ENCODE data around the gene TMEM106C.
"Not testable (repeated sequence)": the region's sequence is repeated elsewhere in the genome, so short reads cannot be mapped to it uniquely, and the experiment has no call there.

TMEM106C gene

DNA sequence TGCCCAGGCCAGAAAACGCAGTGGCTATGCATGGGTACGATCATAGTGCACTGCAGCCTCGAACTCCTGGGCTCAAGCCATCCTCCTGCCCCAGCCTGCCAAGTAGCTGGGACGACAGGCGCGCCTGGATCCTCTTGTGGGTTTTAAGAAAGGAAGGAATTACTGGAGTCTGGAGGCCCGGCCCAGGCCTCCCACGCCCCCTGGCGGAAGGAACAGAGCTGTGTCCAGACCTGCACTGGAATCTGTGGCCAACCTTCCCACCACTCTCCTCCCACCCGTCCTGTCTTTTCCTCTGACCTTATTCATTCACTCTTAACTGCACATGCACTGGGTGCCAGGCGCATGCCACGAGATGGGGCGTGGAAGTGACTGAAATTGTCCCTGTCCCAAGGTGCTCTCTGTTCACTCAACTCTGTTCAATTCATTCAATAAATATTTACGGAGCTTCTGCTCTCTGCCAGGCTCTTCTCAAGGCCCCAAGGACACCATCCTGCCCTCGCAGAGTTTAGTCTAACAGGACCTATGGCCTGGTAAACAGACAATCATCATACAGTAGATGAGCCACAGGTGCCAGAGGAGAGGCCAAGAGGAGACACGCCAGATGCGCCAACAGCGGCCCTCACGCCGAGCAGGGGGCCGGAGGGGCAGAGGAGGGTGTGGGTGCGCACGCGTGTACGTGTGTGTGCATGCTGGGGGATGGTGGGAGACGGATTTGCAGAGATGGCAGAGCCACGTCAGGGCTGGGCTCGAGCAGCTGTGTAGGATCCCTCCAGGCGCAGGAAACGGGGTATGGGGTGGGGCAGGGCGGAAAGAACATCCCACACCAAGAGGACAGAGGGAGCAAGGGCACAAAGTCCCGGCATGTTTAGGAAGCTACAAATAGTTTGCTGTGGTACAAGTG, 13.7 kb upstream of the TMEM106C start:
- DNase-seq (ENCODE audit: low read depth in 2 of 2), result peak; percentile 37 to 55

DNA sequence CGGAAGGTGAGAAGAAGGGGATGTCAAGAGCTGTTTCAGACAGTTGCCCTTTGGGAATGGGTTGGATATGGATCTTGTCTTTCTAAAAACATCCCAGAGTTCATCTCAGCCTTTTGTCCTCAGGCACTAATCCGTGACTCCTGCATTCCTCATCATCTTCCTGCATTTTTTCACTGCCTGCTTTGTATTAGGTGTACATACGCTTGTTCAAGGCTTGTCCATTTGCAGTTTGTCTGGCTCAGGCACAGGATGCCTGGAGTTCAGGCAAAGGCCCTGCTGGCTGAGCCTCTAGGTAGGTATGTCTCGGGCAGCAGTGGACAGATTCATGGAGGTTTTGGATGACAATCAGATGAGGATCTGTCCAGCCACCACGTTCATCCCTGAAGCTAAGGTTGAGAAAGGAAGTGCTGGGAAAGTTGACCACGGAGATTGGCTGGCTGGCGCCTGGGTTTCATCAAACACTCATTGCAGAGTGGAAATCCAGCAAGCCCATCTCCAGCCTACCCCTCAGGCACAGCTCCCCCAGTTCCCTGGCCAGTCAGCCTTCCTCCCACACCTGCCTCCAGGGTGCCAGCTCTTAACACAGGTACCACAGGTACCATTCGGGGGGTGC, 12.4 kb upstream of the TMEM106C start:
- DNase-seq (ENCODE audit: low read depth in 2 of 2), result no peak

DNA sequence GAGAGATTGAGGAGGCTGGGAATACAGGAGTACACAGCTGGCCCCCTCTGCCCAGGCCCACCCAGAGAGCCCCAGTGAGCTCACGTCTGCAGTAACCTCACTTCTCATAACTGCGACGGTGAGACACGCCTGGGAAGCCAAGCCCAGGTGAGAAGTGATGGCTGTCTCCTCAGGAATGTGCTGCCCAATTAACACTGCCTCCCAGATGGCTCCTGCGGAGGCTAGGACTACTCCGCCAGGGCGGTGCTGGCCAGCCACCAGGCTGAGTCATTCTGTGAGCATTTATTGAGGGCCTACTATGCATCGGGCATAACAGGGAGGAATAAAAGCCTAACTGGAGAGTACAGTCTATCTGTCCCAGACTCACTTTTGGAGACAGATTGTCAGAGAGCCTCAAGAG, 9.3 kb upstream of the TMEM106C start:
- no peak for DNase-seq (ENCODE audit: low read depth in 2 of 2)

DNA sequence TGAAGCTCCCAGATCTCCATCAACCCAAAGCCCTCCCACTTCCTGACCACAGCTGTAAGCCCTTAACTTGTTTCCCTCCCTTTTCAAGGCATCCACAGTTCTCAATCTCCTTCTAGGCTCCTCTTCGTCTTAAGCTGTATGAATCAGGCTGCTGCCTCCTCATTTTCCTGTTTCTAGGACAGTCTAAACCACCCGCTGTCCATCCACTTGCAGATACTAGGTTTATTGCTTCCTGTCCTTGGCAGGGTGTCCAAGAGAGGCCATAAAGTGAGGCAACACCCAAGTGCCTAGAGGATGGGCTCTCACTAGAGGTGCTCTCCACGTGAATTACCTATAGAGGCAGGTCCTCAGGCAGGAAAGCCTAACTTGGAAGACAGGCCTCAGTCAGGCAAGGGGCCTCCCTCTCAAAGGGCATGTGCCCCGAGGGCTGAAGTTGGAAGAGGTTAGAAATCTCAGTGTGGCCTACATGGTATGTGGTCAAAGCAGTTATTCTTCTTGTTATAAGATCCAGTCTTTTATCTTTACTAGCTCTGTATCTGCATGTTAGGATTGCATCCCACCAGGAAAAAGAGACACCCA, 8.8 kb upstream of the TMEM106C start:
- no peak for DNase-seq (ENCODE audit: low read depth in 2 of 2)

DNA sequence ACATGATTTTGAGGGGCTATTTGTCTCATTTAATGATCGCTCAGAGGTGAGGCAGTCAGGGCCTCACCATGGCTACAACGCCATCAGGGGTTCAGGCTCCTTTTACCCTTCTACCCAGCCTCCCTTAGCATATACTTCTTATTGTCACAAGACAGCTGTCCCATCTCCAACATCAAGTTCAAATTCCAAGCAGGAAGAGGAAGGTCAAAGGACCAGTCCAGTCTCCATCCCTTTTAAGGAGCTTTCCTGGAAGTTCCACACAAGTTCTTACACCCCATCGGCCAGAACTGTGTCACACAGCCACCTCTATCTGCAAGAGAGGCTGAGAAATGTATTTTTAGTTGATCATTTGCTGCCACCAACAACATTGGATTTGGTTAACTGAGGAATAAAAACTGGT, 8.3 kb upstream of the TMEM106C start:
- no peak for DNase-seq (ENCODE audit: low read depth in 2 of 2)

DNA sequence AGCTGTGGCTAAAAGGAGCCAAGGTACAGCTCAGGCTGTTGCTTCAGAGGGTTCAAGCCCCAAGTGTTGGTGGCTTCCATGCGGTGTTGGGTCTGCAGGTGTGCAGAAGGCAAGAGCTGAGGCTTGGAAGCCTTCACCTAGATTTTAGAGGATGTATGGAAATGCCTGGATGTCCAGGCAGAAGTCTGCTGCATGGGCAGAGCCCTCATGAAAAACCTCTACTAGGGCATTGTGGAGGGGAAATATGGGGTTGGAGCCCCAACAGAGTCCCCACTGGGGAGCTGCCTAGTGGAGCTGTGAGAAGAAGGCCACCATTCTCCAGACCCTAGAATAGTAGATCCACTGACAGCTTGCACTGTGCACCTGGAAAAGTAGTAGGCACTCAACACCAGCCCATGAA, 5.7 kb upstream of the TMEM106C start:
- DNase-seq (ENCODE audit: low read depth in 2 of 2), result not testable (repeated sequence)

DNA sequence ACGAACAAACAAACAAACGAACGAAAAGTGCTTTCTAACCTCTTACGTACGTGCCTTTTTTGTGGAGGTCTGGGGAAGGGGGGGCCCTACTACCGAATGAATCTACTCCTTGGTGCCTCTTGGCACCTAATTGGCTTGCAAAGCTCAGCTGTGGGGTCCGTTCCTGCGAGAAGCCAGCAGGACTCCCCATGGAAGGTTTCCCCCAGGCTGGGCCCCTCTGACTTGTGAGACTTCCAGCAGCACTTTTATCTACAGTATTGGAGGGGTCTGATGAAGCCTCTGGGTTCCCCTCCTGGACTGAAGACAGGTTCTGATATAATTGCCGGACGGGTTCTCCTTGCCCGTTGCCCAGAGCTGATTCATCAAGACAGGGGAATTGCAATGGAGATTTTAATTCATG, 1.2 kb upstream of the TMEM106C start:
- no peak for DNase-seq (ENCODE audit: low read depth in 2 of 2)

DNA sequence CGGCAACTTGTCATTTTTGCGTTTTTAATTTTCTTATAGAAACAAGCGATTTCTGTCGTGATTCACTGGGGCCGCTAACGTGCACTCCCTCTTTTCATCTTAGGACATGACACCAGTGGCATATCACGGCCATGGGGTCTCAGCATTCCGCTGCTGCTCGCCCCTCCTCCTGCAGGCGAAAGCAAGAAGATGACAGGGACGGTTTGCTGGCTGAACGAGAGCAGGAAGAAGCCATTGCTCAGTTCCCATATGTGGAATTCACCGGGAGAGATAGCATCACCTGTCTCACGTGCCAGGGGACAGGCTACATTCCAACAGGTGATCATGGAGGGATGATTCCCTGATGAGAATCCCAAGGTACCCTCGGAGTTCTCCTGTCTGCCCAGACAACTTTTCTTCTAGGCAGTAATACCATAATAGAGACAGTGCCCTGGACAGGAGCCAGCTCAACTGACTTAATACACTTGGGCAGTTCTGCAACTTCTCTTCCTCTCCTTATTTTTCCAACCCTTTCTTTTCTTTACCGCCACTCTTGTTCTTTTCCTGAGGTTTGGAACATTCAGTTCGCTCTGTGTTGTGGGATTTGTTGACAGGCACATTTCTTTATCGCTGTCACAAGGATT, 821 bp downstream of the TMEM106C start:
- DNase-seq (ENCODE audit: low read depth in 2 of 2), result no peak

DNA sequence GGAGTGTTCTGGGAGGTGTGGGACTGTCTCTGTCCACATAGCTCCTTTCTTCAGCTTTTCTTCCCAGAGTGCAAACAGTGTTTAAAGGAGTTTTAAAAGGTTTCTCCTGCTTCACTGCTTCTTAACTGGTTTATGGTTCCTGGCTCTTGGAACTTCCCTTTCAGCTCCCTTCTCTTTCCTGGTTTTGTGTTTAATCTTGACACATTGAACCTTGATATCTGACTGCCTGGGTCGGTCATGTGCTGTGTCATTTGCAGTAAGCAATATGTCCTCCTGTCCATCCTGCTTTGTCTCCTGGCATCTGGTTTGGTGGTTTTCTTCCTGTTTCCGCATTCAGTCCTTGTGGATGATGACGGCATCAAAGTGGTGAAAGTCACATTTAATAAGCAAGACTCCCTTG, 2.2 kb downstream of the TMEM106C start:
- no peak for DNase-seq (ENCODE audit: low read depth in 2 of 2)

DNA sequence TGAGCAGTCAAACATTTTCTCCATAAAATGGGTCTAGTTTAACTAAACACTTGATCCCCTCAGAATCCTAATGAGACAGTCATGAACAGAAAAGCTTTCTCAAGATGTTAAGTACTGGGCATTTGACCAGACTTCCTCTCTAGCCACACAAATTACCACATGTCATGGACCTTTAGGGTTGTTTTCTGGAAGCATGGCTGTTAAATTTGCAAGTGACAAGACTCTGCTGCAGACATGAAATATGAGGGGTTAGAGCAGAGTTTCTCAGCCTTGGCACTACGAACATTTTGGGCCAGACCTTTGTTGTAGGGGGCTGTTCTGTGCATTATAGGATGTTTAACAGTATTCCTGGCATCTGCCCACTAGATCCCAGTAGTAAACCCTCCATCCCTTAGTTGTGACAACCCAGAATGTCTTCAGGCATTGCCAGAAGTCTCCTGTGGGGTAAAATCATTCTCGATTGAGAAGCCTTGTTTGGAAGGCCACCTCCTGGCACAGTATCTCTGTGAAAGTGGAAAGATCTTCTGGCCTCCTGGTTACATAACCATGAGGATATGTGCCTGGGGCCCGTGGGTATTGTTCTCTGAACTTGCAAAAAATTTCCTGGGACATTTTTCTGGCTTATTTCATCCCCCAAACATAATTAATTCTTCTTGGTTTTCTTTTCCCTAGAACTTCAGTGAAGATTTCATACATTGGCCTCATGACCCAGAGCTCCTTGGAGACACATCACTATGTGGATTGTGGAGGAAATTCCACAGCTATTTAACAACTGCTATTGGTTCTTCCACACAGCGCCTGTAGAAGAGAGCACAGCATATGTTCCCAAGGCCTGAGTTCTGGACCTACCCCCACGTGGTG, 4.3 kb downstream of the TMEM106C start:
- DNase-seq (ENCODE audit: low read depth in 2 of 2), result no peak

DNA sequence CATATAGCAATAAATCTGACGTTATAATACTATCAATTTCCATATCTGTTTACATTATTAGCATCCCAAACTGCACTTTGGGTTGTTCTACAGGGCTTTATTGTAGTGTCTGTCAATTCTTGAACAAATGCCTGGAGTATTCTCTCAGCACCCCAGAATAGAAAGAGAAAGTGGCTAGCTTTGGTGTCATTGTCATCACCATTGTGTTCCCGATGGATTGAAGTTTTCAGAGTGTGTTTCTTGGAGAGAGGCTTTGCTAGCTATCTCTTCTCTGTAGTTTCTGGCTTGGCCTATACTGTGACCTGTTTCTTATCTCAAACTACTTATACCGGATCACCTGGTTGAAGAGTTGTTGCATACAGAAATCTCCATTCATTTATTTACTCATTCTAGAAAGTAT, 6.4 kb downstream of the TMEM106C start:
- no peak for DNase-seq (ENCODE audit: low read depth in 2 of 2)

DNA sequence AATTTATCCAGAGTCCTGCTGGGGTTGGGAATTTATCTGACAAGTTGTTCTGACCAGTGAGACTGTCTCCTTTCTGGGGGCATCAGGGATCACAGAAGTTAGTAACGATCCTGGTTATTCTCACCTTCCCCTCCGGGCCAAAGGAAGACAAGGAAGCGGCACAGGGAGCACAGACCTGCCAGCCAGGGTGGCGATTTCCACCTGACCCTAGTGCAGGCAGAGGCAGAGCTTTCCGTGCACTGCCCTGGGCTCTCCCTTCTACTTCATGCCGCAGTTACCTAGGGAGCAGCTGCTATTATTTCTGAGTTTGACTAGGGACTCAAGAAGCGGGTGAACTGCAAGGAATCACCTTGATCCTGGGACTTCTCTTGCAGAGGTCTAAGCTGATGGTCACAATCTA, 7.4 kb downstream of the TMEM106C start:
- no peak for DNase-seq (ENCODE audit: low read depth in 2 of 2)

DNA sequence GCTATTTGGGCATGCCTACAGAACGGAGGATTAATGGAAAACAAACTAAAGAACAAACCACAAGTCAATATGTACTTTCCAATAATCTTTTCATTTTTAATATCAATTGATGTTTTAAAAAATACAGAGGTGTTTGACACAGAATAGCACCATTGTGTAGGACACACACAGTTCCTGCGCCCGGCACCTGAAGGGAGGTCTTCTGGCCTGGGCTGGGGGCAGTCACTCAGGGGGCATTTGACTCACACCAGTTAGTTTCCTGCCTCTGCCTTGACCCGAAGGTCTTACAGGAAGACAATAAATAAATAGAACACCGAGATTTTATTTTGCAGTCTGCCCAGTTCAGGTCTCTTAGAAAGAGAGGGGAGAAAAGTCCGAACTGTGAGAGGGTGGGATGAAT, 9.5 kb downstream of the TMEM106C start:
- no peak for DNase-seq (ENCODE audit: low read depth in 2 of 2)

DNA sequence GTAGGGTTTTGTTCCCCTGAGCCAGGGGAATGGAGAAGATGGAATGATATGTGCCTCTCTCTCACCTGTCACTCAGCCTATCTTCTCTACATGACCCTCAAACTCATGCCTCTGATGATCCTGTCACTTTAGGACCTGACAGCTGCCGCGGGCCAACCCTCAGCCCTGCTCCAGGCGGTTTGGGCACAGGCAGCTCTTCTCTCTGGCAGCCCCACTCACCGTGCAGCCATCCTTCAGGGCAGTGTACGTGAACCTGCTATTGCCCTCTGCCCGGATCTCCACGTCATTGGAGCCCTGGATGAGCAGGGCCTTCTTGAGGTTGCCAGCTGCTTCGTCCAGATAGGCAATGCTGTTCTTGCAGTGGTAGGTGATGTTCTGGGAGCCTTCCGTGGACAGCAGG, 10.5 kb downstream of the TMEM106C start:
- no peak for DNase-seq (ENCODE audit: low read depth in 2 of 2)

DNA sequence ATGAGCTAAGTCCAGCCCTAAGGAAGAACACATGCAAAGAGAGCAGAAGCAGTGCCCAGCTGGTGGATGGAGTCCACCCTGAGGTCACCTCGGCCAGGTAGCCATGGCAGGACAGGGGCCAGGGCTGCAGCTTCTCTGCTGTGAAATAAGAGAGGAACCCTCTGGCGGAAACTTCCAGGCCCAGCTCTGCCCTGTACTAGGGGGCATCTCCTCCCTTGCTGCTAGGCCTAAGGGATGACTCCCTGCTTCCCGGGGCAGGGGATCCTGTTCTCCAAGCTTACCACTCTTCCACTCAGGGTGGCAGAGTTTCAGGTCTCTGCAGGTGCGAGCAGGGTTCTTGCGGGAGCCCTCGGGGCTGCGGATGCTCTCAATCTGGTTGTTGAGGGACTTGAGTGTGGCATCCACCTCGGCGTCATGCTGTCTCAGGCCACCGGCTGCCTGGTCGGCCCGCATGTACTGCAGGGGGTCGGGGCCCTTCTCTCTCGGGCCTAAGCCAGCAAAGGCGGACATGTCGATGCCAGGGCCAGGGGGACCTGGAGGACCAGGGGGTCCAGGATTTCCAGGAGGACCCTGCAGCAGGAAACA, 11.7 kb downstream of the TMEM106C start:
- no peak for DNase-seq (ENCODE audit: low read depth in 2 of 2)

DNA sequence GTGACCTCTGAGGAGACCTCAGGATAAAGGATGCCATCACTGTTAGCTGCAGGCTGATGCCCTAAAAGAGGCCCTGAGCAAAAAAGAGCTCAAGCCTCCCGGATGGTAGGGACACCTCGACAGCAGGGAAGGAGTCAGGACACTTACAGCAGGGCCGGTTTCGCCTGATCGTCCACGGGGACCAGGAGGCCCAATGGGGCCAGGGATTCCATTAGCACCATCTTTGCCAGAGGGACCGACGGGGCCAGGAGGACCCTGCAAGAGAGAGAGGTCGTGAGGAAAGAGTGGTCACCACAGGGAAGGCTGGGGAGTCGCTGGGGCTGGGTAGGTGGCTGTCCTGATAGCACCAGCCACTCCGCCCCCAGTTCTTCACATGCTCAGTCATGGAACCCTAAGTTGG, 12.4 kb downstream of the TMEM106C start:
- DNase-seq (ENCODE audit: low read depth in 2 of 2), result no peak

DNA sequence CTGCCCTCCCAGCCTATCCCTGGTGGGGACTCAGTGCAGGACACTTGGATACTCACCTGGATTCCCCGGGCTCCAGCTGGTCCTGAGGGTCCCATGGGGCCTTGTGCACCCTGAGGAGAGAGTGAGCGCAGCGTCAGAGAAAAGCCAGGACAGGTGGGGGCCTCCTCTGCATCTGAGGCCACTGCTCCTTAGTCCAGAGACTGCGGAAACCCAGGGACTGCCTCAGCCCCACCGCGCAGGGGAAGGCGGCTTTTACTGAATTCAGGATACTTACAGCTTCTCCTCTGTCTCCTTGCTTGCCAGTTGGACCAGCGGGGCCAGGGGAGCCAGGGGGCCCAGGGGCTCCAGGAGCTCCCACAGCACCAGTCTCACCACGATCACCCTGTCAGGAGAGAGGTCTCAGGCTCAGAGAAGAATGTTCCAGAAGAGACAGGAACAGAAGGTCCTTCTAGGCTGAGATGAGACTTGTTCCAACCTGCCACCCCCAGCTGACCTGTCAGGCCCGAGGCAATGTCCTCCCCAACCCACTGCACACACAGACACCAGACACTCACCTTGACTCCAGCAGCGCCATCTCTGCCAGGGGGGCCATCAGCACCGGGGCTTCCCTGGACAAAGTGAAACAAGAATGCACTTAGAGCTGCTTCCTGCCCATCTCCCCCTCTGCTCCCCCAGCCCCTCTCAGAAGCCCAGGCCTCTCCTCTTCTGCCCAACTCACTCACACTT, 13.8 kb downstream of the TMEM106C start:
- no peak for DNase-seq (ENCODE audit: low read depth in 2 of 2)

DNA sequence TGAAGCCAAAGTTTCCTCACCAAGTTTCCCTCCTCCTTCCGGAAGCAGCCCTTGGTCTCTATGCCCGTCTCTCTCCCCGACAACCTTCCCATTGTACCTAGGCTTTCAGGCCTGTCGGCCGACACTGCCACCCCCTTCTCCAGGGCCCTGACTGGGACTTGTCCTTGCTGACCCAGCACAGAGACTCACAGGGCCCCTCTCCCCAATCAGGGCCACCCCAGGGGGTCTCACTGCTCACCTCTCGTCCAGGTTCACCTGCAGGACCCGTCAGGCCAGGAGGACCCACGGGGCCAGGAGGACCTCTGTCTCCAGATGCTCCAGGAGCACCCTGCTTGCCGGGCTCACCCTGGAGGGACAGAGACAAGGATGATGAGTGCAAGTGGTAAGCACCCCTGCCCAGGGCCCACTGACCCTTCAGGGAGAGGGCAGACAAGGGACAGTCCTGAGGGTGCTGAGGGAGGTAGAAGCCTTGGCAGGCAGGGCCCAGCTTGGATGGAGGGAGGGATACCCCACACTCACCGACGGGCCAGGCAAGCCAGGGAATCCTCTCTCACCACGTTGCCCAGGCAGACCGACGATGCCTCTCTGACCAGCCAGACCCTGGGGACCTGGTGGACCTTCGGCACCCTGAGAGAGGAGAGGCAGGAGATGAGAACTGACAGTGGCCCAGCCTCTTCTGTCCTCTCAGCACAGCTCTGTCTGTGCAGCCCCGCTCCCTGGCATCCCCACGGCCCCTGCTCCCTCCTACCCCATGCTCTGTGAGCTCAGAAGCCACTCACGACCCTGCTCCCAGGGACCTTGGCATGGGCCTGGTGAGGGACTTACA, 14.6 kb downstream of the TMEM106C start:
- no peak for DNase-seq (ENCODE audit: low read depth in 2 of 2)

DNA sequence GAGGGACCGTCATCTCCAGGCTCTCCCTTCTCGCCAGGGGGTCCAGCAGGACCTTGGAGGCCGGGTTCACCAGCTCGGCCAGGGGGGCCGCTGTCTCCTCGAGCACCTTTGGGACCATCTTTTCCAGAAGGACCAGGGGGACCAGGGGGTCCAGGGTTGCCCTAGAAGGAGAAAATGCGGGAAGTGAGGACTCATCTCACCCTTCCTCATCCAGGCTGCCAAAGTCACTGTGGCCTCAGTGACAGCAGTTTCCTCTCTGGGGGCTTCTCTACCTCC, 15.1 kb downstream of the TMEM106C start:
- no peak for DNase-seq (ENCODE audit: low read depth in 2 of 2)

DNA sequence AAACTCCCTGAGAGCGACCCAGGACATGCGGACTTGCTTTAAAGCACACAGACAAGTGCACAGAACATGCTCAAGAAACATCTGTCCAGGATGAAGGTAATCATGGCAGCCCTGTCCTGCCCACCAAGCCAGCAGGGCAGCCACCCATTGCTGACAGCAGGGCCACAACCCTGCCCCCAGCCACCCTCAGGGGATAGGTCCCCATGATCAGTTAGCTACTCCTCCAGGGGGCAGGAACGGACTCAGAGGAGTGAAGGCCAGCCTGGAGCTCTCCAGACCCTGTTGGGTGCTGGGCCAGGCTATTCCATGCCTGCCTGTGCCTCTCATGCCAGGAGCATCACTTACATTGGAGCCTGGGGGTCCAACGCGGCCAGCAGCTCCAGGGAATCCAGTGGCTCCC, 15.8 kb downstream of the TMEM106C start:
- no peak for DNase-seq (ENCODE audit: low read depth in 2 of 2)
